ENCODE results near the gene ADGRD1.
A peak's percentile ranks its signal among the peaks of the same experiment; 100 is the strongest.

Gene ADGRD1

GRCh38 chr12:131055596-131056233 is 102.0 kb downstream of the ADGRD1 start:
- H3K4me3 ChIP-seq (ENCODE audit: severe bottlenecking): no peak overlapping the region
- H3K4me1 ChIP-seq (ENCODE audit: insufficient read depth, poor library complexity, severe bottlenecking): no peaks in the 10 kb centered on the region
- peaks cover 41% of the 10 kb centered on the region for H3K27me3 ChIP-seq (ENCODE audit: insufficient read depth, poor library complexity, severe bottlenecking)
- no peak for DNase-seq (ENCODE audit: low spot score)
- no peak for ATAC-seq (ENCODE audit: low read depth)
- no peak for TF ChIP-seq CTCF (IDR thresholded peaks at IDR 0.05; ENCODE audit: poor library complexity, severe bottlenecking)
- no peaks in the 10 kb centered on the region for H3K36me3 ChIP-seq (ENCODE audit: low read depth)
- H3K27ac ChIP-seq (ENCODE audit: poor library complexity, severe bottlenecking): no peak overlapping the region
- no peaks in the 10 kb centered on the region for H3K9me3 ChIP-seq (ENCODE audit: severe bottlenecking)

- Histone ChIP-seq H3K27me3 (ENCODE audit: insufficient read depth, poor library complexity, severe bottlenecking) (peaks cover 41% of the 10 kb centered on the region), H3K4me3 (ENCODE audit: severe bottlenecking) (no peak overlapping the region), H3K4me1 (ENCODE audit: insufficient read depth, poor library complexity, severe bottlenecking) (no peaks in the 10 kb centered on the region), H3K9me3 (ENCODE audit: severe bottlenecking) (no peaks in the 10 kb centered on the region), H3K36me3 (ENCODE audit: low read depth) (no peaks in the 10 kb centered on the region), H3K27ac (ENCODE audit: poor library complexity, severe bottlenecking) (no peak overlapping the region)
- ATAC-seq (ENCODE audit: low read depth) (no peak), DNase-seq (ENCODE audit: low spot score) (no peak)
- no peak for TF ChIP-seq CTCF (IDR thresholded peaks at IDR 0.05; ENCODE audit: poor library complexity, severe bottlenecking)
Measured at GRCh38 chr12:131056626-131057025, 102.9 kb downstream of the ADGRD1 start.

- Histone ChIP-seq H3K4me3 (ENCODE audit: severe bottlenecking) (no peak overlapping the region), H3K27me3 (ENCODE audit: insufficient read depth, poor library complexity, severe bottlenecking) (peaks cover 41% of the 10 kb centered on the region), H3K9me3 (ENCODE audit: severe bottlenecking) (no peaks in the 10 kb centered on the region), H3K27ac (ENCODE audit: poor library complexity, severe bottlenecking) (no peak overlapping the region), H3K4me1 (ENCODE audit: insufficient read depth, poor library complexity, severe bottlenecking) (no peaks in the 10 kb centered on the region), H3K36me3 (ENCODE audit: low read depth) (no peaks in the 10 kb centered on the region)
- TF ChIP-seq CTCF (IDR thresholded peaks at IDR 0.05; ENCODE audit: poor library complexity, severe bottlenecking): no peak
- peak; percentile 43 for DNase-seq (ENCODE audit: low spot score)
- no peak for ATAC-seq (ENCODE audit: low read depth)
Measured at GRCh38 chr12:131057211-131057721, 103.6 kb downstream of the ADGRD1 start.

GRCh38 chr12:131057722-131058515 is 104.2 kb downstream of the ADGRD1 start:
- H3K4me1 ChIP-seq (ENCODE audit: insufficient read depth, poor library complexity, severe bottlenecking): no peaks in the 10 kb centered on the region
- DNase-seq (ENCODE audit: low spot score): no peak

More at GRCh38 chr12:131057722-131058515, 104.2 kb downstream of the ADGRD1 start:
- ATAC-seq (ENCODE audit: low read depth): no peak
- peaks cover 41% of the 10 kb centered on the region for H3K27me3 ChIP-seq (ENCODE audit: insufficient read depth, poor library complexity, severe bottlenecking)
- H3K27ac ChIP-seq (ENCODE audit: poor library complexity, severe bottlenecking): no peak overlapping the region
- no peaks in the 10 kb centered on the region for H3K9me3 ChIP-seq (ENCODE audit: severe bottlenecking)
- TF ChIP-seq CTCF (IDR thresholded peaks at IDR 0.05; ENCODE audit: poor library complexity, severe bottlenecking): no peak
- no peaks in the 10 kb centered on the region for H3K36me3 ChIP-seq (ENCODE audit: low read depth)
- H3K4me3 ChIP-seq (ENCODE audit: severe bottlenecking): no peak overlapping the region
